GM12878 (cell line): Measurements from ENCODE around the gene ARRDC1. TPM values are rescaled to one million over a fixed set of nuclear protein-coding genes. Genes with fewer than 3 reads are reported as not detected.

Source experiments
- ATAC-seq: fragments of 200-7000 bp; cut with Tn5 transposase; 3 replicates; pipeline ENCODE4 v1.9.1; 2020; ENCODE audit warnings: mild to moderate bottlenecking, moderate library complexity
- BruUV-seq: library from RNA; stranded (reverse); fragments of 400-500 nt; replicated peaks from 2 replicates; lab custom pipeline; 2021; lab: Mats Ljungman, UMichigan
- CTCF ChIA-PET: fragments of 300-600 bp; sonication (Branson Sonifier 250); formaldehyde crosslinking; extraction: SDS; loops from one replicate; lab custom pipeline; 2021; ENCODE audit warnings: inconsistent platforms; lab: Yijun Ruan, JAX
- POLR2A ChIA-PET: fragments of 350-600 bp; formaldehyde crosslinking; extraction: SDS; loops from one replicate; lab custom pipeline; 2021; ENCODE audit warnings: inconsistent platforms; lab: Charles Lee
- RAD21 ChIA-PET: fragments of 300-600 bp; sonication (Branson Sonifier 250); formaldehyde crosslinking; loops from one replicate; lab custom pipeline; 2023; ENCODE audit warnings: antibody characterized with exemption; ENCODE audit not compliant: unreplicated experiment; lab: Charles Lee
- SMC1A ChIA-PET: fragments of 300-600 bp; sonication (Branson Sonifier 250); formaldehyde crosslinking; loops from one replicate; lab custom pipeline; 2023; ENCODE audit not compliant: unreplicated experiment, uncharacterized antibody; lab: Charles Lee
- DNase-seq: peaks from one replicate; pipeline ENCODE4 v3.0.0-alpha.2; 2011; ENCODE audit warnings: low read depth, low spot score
- FAIRE-seq: peaks from 3 replicates; lab custom pipeline; 2011; peaks lifted over from hg19 to GRCh38; lab: Jason Lieb, UNC
- H2AFZ ChIP-seq: 2 replicates; pipeline ENCODE4 v1.6.0; 2011; ENCODE audit warnings: low read depth, low read length, control low read depth; ENCODE audit not compliant: control insufficient read depth
- H3K27ac ChIP-seq: 2 replicates; pipeline ENCODE4 v1.5.1; 2011; ENCODE audit warnings: control low read depth; ENCODE audit not compliant: control insufficient read depth, insufficient read depth
- H3K27me3 ChIP-seq, 2 experiments: replicated peaks in 1 of 2; 2 replicates each; pipeline versions ENCODE4 v1.6.0 to v1.6.1; 2011; ENCODE audit warnings: low read length in 1 of 2; ENCODE audit not compliant: control insufficient read depth in 2 of 2, insufficient read depth in 2 of 2
- H3K36me3 ChIP-seq, 2 experiments: 2 replicates each; pipeline ENCODE4 v1.5.1; 2011; ENCODE audit warnings: low read length in 1 of 2; ENCODE audit not compliant: control insufficient read depth in 2 of 2, insufficient read depth in 2 of 2
- H3K4me1 ChIP-seq: 2 replicates; pipeline ENCODE4 v1.6.1; 2011; ENCODE audit warnings: mild to moderate bottlenecking, low read length, moderate library complexity, mixed read lengths; ENCODE audit not compliant: control insufficient read depth, insufficient read depth
- H3K4me2 ChIP-seq: 2 replicates; pipeline ENCODE4 v1.6.0; 2011; ENCODE audit warnings: control low read depth; ENCODE audit not compliant: control insufficient read depth, insufficient read depth
- H3K4me3 ChIP-seq: fragments of 200-600 bp; sonication (generic); 2 replicates; pipeline ENCODE4 v1.5.1; 2016
- H3K79me2 ChIP-seq: 2 replicates; pipeline ENCODE4 v1.6.0; 2011; ENCODE audit warnings: low read length; ENCODE audit not compliant: control insufficient read depth, insufficient read depth
- H3K9ac ChIP-seq: 2 replicates; pipeline ENCODE4 v1.8.0; 2011; ENCODE audit warnings: low read length, control low read depth, mixed read lengths; ENCODE audit not compliant: control insufficient read depth, insufficient read depth
- H3K9me3 ChIP-seq: replicated peaks from 3 replicates; pipeline ENCODE4 v1.5.1; 2011; ENCODE audit warnings: mild to moderate bottlenecking, low read length; ENCODE audit not compliant: control insufficient read depth, insufficient read depth
- H4K20me1 ChIP-seq: 2 replicates; pipeline ENCODE4 v1.6.0; 2011; ENCODE audit not compliant: control insufficient read depth, insufficient read depth
- E4F1 ChIP-seq: fragments of 450-650 bp; IDR thresholded peaks from 2 replicates; pipeline ENCODE4 v1.6.1; 2018; ENCODE audit warnings: borderline replicate concordance, mild to moderate bottlenecking; ENCODE audit not compliant: partially characterized antibody
- HDAC6 ChIP-seq: fragments of 200-600 bp; sonication (generic); IDR thresholded peaks from one replicate; pipeline ENCODE4 v1.8.0; 2017; ENCODE audit warnings: antibody characterized with exemption; ENCODE audit not compliant: unreplicated experiment
- NFYA ChIP-seq: IDR thresholded peaks from 2 replicates; pipeline ENCODE4 v1.6.1; 2011; ENCODE audit warnings: low read depth, mild to moderate bottlenecking, low read length, improper control_type of control experiment, borderline replicate concordance
- POLR2A ChIP-seq: IDR thresholded peaks from 2 replicates; pipeline ENCODE4 v1.6.1; 2011; ENCODE audit warnings: low read depth, mild to moderate bottlenecking, low read length
- RAD21 ChIP-seq: IDR thresholded peaks from 2 replicates; pipeline ENCODE4 v1.6.1; 2011; ENCODE audit warnings: mild to moderate bottlenecking, low read depth, low read length, moderate library complexity; ENCODE audit not compliant: insufficient read depth
- WGBS: methylation state at CpG from one replicate; pipeline ENCODE4 v1.1.6; 2016; ENCODE audit warnings: low lambda C conversion rate; ENCODE audit not compliant: insufficient replicate concordance, insufficient coverage; ENCODE audit errors: missing lambda C conversion rate; 5-methylcytosine and 5-hydroxymethylcytosine counted together
- in situ Hi-C: fragments of 300-500 bp; cut with MboI; formaldehyde crosslinking; loops from 9 replicates; pipeline ENCODE4 v1.14.3; 2018; ENCODE audit warnings: mixed read lengths
- intact Hi-C: fragments of 100-400 bp; cut with micrococcal nuclease; formaldehyde crosslinking; loops from one replicate; pipeline ENCODE4 v1.14.2; 2022; ENCODE audit not compliant: unreplicated experiment
- polyA plus RNA-seq, 11 experiments: library from polyadenylated mRNA; depleted of rRNA in 4 of 11; unstranded in 6 of 11; stranded (reverse) in 5 of 11; fragments of >200 nt; fragmentation: Nextera tagmentation in 4 of 11; fragmentation: Illumina TruSeq in 1 of 11; extraction: Ambion mirVana in 4 of 11; extraction: Trizol in 1 of 11; gene quantifications; 1 replicate in 1 of 11; 2 replicates in 10 of 11; pipeline versions ENCODE4 v1.2.1 to v1.2.3, GENCODE V29; 2011 to 2016; ENCODE audit warnings: inconsistent platforms in 2 of 11, missing spikeins in 2 of 11, low read depth in 1 of 11
- total RNA-seq, 4 experiments: library from RNA; depleted of rRNA in 3 of 4; stranded (reverse); fragments of >200 nt in 3 of 4; fragmentation: Illumina TruSeq in 1 of 4; extraction: Trizol in 1 of 4; gene quantifications; 2 replicates each; pipeline versions ENCODE4 v1.2.1 to v1.2.3, GENCODE V29; 2013 to 2021

The ARRDC1 gene
- total and polyA plus RNA-seq, 10 of the 15 experiments (the other 5 are each of a cell fraction or from before 2014, with no cell fraction given) = 0.23 to 34.4 (median 20.9) TPM

DNA sequence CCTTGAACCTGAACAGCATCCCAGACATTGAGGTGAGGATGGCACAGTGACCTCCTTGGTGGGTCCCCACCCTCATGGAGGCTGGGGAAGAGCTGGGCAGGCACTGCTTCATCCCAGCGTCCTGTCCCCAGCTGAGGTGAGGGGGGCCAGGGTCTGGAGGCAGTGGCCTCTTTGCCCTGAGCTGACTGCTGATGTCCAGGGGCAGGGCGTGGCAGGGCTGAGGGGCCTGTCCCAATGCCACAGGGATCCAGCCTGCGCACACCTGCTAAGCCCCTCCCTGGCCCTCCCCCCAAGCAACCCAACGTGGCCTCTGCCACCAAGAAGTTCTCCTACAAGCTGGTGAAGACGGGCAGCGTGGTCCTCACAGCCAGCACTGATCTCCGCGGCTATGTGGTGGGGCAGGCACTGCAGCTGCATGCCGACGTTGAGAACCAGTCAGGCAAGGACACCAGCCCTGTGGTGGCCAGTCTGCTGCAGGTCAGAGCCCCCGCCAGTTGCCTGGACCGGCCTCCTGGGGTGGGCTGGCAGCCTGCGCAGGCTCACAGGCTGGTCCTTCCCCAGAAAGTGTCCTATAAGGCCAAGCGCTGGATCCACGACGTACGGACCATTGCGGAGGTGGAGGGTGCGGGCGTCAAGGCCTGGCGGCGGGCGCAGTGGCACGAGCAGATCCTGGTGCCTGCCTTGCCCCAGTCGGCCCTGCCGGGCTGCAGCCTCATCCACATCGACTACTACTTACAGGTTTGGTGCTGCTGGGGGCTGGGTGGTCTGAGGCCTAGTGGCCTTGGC is 8.4 kb downstream of the ARRDC1 start:
- H3K36me3 ChIP-seq = peaks cover 2 to 7% of the 10 kb centered on the region in 2 experiments; a peak in 3 of 4 replicates
- peaks cover 17% of the 10 kb centered on the region for H3K79me2 ChIP-seq
- H2AFZ ChIP-seq = no peak overlapping the region
- ChIA-PET CTCF (no interaction called here), RAD21 (no interaction called here), SMC1A (no interaction called here), POLR2A (no interaction called here)
- peaks cover 5% of the 10 kb centered on the region for H3K4me1 ChIP-seq
- no peak overlapping the region for H3K9ac ChIP-seq
- no TSS peak for BruUV-seq
- FAIRE-seq = no peak
- in situ Hi-C loops (no loop called here), intact Hi-C loops (no loop called here)
- WGBS = 92% methylated on average over 25 of the region's 27 CpGs
- H3K4me2 ChIP-seq = no peak overlapping the region
- TF ChIP-seq NFYA = no peak
- TF ChIP-seq HDAC6 = no peak
- no peak for TF ChIP-seq RAD21
- TF ChIP-seq E4F1 = no peak
- peak; percentile 64; the same call in 1 of the 2 replicates for TF ChIP-seq POLR2A
- H3K9me3 ChIP-seq = no peaks in the 10 kb centered on the region
- no peaks in the 10 kb centered on the region for H3K27me3 ChIP-seq
- H3K4me3 ChIP-seq = no peak overlapping the region
- ATAC-seq = no peak
- no peaks in the 10 kb centered on the region for H4K20me1 ChIP-seq
- H3K27ac ChIP-seq = no peak overlapping the region
- no peak for DNase-seq
